Activated naive CD8-positive, alpha-beta T cell treated with anti-CD3 and anti-CD28 coated beads, Interleukin-2, amount 50 U/mL, for 16 hours (primary cell): ENCODE measurements around the gene CEP78.
"Not testable (repeated sequence)": the region's sequence is repeated elsewhere in the genome, so short reads cannot be mapped to it uniquely, and the experiment has no call there.

Experiments
- DNase-seq: peaks from one replicate; pipeline ENCODE4 v3.0.0-alpha.2; 2020; ENCODE audit warnings: low read depth, low spot score

Gene CEP78

GRCh38 chr9:78234810-78235209, 1.1 kb upstream of the CEP78 start:
- no peak for DNase-seq

DNA sequence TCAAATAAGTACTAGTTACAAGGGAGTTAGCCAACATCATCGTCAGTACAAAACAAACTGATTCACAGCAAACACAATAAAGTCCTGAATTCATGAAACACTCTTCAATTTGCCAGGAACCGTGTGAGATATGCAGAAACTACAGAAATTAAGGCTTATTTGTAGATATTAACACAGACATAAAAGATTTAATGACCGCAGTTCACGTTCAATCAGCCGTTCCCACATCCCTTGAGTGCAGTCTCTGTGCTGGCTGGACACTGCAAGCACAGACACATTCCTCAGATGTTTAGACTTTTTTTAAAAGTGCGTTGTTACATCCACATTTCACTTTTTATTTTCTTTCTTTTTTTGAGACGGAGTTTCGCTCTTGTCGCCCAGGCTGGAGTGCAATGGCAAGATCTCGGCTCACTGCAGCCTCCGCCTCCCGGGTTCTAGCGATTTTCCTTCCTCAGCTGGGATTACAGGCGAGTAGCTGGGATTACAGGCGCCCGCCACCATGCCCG, 566 bp upstream of the CEP78 start:
- no peak for DNase-seq

DNA sequence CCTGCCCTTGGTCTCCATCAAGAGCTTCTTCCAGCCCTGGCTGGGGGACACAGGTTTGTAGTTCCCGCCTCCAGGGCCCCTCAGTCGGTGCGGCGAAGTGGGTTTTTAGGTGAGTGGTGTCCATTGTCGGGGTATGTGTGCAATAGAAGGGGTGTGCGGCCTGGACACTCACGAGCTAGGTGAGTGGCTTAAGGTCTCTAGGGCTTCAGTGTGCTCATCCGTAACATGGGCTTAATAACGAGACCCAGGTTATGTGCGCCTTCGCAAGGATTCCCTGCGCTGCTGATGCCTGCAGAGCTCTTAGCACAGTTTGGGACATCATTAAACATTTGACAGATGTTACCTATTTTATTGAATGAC, 656 bp downstream of the CEP78 start:
- no peak for DNase-seq

- no peak for DNase-seq
Observed at GRCh38 chr9:78238046-78239038, 2.5 kb downstream of the CEP78 start.

DNA sequence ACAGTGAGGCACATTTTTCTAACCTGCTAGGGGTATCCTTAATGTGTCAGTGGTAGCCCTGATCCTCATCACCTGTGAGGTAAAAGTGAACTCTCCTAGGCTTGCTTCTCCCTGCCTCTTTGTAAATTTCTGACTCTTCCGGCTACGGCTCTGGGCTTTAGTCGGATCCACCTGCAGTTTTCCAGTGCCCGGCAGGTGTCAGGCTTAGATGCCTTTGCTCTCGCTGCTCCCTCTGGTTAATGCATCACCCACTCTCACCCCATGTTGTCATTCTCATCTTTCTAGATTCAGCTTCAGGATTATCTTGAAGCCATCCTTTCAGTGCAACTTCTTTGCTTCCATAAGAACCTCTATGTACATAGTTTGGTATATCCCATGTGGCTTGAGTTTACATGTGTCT, 3.6 kb downstream of the CEP78 start:
- DNase-seq: no peak

DNA sequence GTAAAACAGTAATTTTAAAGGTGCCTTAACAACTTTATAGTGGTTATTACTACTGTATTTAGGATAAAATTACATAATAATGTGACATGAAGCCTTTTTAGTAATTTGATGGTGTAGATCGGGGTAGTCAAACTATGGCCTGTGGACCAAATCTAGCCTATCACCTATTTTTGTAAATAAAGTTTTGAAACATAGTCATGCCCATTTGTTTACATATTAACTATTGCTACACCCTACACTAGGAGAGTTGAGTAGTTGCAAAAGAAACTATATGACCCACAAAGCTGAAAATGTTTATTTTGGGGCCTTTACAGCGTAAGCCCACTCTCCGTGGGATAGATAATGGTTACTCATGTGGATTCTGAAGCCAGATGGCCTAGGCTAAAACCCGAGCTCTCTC, 6.2 kb downstream of the CEP78 start:
- DNase-seq: no peak

GRCh38 chr9:78243130-78243529, 7.3 kb downstream of the CEP78 start:
- DNase-seq: no peak

- DNase-seq: no peak
Observed at GRCh38 chr9:78245401-78245800, 9.5 kb downstream of the CEP78 start.

- DNase-seq: no peak
Observed at GRCh38 chr9:78248635-78249034, 12.8 kb downstream of the CEP78 start.

DNA sequence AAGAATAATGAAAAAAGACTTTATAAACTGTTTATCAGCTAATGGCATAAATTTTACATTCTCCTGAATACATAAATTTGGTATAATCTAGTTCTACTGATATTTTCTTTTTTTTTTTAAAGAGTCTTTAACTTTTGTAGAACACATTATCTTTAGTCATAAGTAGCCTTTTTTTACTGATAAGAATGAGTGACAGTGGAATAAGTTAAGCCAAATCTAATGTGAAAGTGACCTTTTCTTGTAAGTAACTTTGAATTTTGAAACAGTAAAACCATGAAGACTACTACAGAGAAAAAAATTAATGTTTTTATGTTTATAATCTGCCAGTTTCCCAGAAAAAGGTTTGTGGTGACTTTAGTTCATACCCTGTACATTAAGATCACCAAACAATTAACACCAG, 13.7 kb downstream of the CEP78 start:
- DNase-seq: no peak

DNA sequence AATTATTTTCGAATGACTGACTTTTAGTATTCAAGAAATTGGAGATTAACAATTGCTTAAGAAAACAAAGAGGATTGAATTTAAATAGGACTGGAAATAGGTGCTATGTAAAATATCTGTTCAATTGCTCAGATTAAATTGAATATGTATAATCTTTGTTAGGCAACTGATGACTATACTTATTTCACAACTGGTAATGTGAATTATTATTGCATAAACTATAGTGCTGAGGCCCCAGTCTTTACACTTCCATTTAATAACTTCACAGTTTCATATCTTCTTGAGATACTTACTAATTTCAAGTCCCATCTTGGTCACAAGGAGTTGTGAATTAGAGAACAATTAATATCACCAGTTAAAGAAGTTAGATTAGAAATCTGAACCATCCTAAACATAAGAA, 16.7 kb downstream of the CEP78 start:
- no peak for DNase-seq

DNA sequence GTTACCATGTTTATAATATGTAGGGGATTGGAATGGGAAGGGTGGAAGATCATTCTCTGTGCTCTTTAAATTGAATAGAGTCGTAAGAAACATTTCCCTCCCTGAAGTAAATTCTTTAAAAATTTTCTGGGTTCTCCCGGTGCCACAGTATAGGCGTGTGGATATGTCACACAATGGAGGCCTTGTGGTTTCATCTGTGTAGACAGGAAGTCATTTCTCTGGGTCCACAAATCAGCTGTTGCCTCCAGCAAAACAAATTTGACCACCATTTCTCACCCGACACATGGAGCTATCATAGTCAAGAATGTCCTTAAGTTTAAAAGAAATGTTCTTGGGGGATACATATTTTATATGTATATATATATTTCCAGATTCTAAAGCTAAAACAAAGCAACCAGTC, 17.4 kb downstream of the CEP78 start:
- no peak for DNase-seq

GRCh38 chr9:78261403-78262001, 25.6 kb downstream of the CEP78 start:
- DNase-seq: no peak

- no peak for DNase-seq
Observed at GRCh38 chr9:78262655-78263054, 26.8 kb downstream of the CEP78 start.

DNA sequence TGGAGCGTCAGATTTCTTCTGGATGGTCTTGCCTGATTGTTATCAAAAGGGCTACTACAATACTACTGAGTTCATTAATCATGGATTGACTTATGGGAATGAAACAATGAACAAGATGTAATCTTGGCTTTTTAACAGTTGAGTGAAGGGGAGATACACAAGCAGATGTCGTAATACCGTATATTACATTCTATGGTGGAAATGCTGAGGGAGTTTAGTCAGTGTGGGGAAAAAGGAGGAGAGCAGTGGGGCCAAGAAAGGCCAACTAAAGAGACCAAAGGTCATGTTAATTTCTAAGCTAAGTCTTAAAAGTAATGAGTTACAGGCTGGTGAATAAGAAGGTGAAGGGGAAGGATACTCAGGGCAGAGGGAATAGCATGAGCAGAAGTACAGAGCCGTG, 32.0 kb downstream of the CEP78 start:
- DNase-seq: no peak

DNA sequence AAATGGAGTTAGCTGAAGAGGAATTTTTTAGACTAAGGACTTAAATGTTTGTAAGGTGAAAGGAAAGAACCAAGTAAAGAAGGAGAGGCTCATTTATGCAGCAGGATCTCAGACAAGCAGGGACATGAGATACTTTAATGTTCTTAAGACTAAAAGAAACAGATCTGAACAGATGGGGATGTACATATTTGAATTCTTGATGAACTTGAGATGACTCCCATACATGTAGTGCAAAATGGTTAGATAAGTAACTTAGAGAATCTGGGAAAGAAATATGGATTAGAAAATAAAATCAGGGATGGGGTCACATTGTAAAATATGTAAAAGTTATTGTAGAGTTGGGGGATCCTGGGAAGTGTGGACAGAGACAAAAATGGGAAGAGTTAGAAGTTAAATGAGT, 33.9 kb downstream of the CEP78 start:
- DNase-seq: no peak

- no peak for DNase-seq
Observed at GRCh38 chr9:78272307-78272706, 36.4 kb downstream of the CEP78 start.

DNA sequence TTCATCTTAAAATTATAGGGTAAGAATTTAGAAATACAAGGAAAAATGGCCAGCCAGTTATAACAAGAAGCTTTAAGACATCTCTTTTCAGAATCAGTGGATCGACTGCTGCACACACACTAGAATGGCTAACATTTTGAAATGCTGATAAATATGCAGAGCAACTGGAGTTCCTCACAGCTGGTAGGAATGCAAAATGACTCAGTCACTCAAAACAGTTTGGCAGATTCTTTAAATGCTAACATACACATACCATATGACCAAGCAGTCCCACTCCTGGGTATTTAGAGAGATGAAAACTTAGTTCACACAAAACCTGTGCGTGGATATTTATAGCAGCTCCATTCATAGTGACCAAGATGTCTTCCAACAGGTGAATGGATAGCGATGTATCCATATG, 37.9 kb downstream of the CEP78 start:
- no peak for DNase-seq

GRCh38 chr9:78278177-78278777, 42.4 kb downstream of the CEP78 start:
- no peak for DNase-seq

DNA sequence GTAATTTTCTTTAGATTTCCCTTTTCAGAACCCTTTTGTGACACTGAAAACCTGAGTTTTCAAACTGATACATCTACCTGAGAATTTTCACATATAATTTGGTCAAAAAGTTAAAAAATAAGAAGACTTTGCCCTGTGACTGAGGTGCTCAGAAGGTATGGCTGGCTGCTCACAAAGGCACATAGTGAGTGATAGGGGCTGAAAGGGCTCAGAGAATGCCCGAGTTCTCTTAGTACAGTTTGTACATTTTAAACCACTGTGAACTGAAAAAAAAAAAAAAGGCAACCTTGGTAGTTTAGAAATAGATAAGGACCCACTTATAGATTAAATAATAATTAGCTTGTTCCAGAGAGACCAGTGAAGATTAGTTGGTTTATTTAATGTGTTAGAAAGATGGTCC, 42.9 kb downstream of the CEP78 start:
- no peak for DNase-seq

DNA sequence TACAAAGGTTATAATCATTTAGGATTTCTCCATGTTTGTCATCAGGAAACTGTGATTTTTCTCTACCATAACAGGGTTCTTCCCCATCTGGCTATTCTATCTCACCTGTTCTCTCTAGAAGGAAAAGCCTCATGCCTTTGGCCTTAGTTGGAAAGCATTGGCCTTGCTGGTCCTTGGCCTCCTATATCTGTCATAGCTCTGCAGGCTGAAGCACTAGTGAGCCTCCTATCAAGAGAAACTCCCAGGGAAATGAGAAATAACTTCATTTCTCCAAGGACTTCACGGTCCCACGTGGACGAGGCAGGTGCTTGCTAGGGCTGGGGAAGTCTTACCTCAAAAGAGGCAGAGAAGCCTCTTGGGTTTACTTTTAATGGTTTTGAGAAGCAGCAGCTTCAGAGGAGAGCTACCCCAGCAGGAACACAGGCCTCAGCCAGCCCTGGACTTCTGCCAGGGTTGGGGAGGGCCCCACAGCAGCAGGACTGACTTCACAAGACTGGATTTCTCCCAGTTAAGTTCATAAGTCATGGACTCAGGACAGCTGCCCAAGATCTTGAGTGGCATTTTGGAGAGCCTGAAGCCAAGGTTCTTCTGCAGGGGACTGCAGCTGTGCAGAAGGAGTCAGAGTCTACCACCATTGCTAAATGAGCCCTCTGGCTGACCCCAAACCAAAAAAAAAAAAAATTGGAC, 45.2 kb downstream of the CEP78 start:
- no peak for DNase-seq

DNA sequence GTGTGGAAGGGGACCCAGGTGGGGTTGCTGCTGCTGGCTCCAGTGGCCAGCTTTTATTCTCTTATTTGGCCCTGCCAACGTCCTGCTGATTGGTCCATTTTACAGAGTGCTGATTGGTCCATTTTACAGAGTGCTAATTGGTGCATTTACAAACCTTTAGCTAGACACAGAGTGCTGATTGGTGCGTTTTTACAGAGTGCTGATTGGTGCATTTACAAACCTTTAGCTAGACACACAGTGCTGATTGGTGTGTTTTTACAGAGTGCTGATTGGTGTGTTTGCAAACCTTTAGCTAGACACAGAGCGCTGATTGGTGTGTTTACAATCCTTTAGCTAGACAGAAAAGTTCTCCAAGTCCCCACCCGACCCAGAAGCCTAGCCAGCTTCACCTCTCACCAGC, 48.3 kb downstream of the CEP78 start:
- DNase-seq: not testable (repeated sequence)
